H1 (cell line): ENCODE measurements around the gene HOXD10. TPM values are rescaled to one million over a fixed set of nuclear protein-coding genes. Genes with fewer than 3 reads are reported as not detected.
A peak's percentile ranks its signal among the peaks of the same experiment; 100 is the strongest.

Experiments used
- ASH2L ChIP-seq: fragments of 200-600, 300-600 bp; sonication (generic); IDR thresholded peaks from one replicate; pipeline ENCODE4 v1.7.1; 2017; ENCODE audit warnings: low read length
- BRCA1 ChIP-seq: IDR thresholded peaks from 2 replicates; pipeline ENCODE4 v1.6.1; 2012; ENCODE audit warnings: low read depth, low read length, improper control_type of control experiment
- POLR2AphosphoS5 ChIP-seq: IDR thresholded peaks from 2 replicates; pipeline ENCODE4 v1.6.1; 2011; ENCODE audit warnings: low read depth, low read length
- RNF2 ChIP-seq: fragments of 200-900, 300-1000 bp; sonication (generic); IDR thresholded peaks from 2 replicates; pipeline ENCODE4 v1.7.1; 2016; ENCODE audit warnings: borderline replicate concordance, low read depth, mild to moderate bottlenecking, antibody characterized with exemption, low read length; ENCODE audit not compliant: poor library complexity, severe bottlenecking; ENCODE audit errors: missing control alignments
- SIRT6 ChIP-seq: IDR thresholded peaks from one replicate; pipeline ENCODE4 v1.7.1; 2012; ENCODE audit warnings: low read length, inconsistent platforms
- SUZ12 ChIP-seq: fragments of 200-600 bp; sonication (generic); IDR thresholded peaks from 2 replicates; pipeline ENCODE4 v1.6.1; 2012; ENCODE audit warnings: mild to moderate bottlenecking, inconsistent platforms, low read length, moderate library complexity, mixed read lengths
- TAF1 ChIP-seq: IDR thresholded peaks from 2 replicates; pipeline ENCODE4 v1.6.1; 2011; ENCODE audit warnings: mild to moderate bottlenecking, low read depth, low read length
- TEAD4 ChIP-seq: IDR thresholded peaks from 2 replicates; pipeline ENCODE4 v1.6.1; 2012; ENCODE audit warnings: low read depth, low read length, inconsistent platforms, mixed read lengths
- YY1 ChIP-seq: IDR thresholded peaks from 2 replicates; pipeline ENCODE4 v1.6.1; 2011; ENCODE audit warnings: low read depth, mild to moderate bottlenecking, low read length
- polyA plus RNA-seq, 7 experiments: library from polyadenylated mRNA; depleted of rRNA in 3 of 7; stranded (reverse) in 5 of 7; unstranded in 2 of 7; fragments of >200 nt in 5 of 7; fragments of 200-250 nt in 2 of 7; gene quantifications; 1 replicate in 5 of 7; 2 replicates in 1 of 7; 4 replicates in 1 of 7; pipeline versions ENCODE4 v1.2.1 to v1.2.3, GENCODE V29; 2011 to 2013; ENCODE audit warnings: missing spikeins in 2 of 7, mixed read lengths in 2 of 7
- total RNA-seq: library from RNA; stranded (reverse); fragmentation: NEBNext Ultra II Directional; extraction: Animal tissue kit (Norgen Biotek cat#: 25700); gene quantifications from 2 replicates; pipeline ENCODE4 v1.2.1, GENCODE V29; 2021
- TF ChIP-seq, protein P1 (sequence below): fragments of 300-600 bp; sonication (generic); IDR thresholded peaks from 2 replicates; pipeline ENCODE4 v1.7.1; 2012; ENCODE audit warnings: low read length, moderate library complexity, mild to moderate bottlenecking, inconsistent platforms; ENCODE audit not compliant: insufficient replicate concordance

The HOXD10 gene
- total and polyA plus RNA-seq, 2 of the 8 experiments (the other 6 are each of a cell fraction or from before 2014, with no cell fraction given): not detected

GRCh38 chr2:176082824-176083751, 33.5 kb upstream of the HOXD10 start (continued):
- TF ChIP-seq, protein P1, sequence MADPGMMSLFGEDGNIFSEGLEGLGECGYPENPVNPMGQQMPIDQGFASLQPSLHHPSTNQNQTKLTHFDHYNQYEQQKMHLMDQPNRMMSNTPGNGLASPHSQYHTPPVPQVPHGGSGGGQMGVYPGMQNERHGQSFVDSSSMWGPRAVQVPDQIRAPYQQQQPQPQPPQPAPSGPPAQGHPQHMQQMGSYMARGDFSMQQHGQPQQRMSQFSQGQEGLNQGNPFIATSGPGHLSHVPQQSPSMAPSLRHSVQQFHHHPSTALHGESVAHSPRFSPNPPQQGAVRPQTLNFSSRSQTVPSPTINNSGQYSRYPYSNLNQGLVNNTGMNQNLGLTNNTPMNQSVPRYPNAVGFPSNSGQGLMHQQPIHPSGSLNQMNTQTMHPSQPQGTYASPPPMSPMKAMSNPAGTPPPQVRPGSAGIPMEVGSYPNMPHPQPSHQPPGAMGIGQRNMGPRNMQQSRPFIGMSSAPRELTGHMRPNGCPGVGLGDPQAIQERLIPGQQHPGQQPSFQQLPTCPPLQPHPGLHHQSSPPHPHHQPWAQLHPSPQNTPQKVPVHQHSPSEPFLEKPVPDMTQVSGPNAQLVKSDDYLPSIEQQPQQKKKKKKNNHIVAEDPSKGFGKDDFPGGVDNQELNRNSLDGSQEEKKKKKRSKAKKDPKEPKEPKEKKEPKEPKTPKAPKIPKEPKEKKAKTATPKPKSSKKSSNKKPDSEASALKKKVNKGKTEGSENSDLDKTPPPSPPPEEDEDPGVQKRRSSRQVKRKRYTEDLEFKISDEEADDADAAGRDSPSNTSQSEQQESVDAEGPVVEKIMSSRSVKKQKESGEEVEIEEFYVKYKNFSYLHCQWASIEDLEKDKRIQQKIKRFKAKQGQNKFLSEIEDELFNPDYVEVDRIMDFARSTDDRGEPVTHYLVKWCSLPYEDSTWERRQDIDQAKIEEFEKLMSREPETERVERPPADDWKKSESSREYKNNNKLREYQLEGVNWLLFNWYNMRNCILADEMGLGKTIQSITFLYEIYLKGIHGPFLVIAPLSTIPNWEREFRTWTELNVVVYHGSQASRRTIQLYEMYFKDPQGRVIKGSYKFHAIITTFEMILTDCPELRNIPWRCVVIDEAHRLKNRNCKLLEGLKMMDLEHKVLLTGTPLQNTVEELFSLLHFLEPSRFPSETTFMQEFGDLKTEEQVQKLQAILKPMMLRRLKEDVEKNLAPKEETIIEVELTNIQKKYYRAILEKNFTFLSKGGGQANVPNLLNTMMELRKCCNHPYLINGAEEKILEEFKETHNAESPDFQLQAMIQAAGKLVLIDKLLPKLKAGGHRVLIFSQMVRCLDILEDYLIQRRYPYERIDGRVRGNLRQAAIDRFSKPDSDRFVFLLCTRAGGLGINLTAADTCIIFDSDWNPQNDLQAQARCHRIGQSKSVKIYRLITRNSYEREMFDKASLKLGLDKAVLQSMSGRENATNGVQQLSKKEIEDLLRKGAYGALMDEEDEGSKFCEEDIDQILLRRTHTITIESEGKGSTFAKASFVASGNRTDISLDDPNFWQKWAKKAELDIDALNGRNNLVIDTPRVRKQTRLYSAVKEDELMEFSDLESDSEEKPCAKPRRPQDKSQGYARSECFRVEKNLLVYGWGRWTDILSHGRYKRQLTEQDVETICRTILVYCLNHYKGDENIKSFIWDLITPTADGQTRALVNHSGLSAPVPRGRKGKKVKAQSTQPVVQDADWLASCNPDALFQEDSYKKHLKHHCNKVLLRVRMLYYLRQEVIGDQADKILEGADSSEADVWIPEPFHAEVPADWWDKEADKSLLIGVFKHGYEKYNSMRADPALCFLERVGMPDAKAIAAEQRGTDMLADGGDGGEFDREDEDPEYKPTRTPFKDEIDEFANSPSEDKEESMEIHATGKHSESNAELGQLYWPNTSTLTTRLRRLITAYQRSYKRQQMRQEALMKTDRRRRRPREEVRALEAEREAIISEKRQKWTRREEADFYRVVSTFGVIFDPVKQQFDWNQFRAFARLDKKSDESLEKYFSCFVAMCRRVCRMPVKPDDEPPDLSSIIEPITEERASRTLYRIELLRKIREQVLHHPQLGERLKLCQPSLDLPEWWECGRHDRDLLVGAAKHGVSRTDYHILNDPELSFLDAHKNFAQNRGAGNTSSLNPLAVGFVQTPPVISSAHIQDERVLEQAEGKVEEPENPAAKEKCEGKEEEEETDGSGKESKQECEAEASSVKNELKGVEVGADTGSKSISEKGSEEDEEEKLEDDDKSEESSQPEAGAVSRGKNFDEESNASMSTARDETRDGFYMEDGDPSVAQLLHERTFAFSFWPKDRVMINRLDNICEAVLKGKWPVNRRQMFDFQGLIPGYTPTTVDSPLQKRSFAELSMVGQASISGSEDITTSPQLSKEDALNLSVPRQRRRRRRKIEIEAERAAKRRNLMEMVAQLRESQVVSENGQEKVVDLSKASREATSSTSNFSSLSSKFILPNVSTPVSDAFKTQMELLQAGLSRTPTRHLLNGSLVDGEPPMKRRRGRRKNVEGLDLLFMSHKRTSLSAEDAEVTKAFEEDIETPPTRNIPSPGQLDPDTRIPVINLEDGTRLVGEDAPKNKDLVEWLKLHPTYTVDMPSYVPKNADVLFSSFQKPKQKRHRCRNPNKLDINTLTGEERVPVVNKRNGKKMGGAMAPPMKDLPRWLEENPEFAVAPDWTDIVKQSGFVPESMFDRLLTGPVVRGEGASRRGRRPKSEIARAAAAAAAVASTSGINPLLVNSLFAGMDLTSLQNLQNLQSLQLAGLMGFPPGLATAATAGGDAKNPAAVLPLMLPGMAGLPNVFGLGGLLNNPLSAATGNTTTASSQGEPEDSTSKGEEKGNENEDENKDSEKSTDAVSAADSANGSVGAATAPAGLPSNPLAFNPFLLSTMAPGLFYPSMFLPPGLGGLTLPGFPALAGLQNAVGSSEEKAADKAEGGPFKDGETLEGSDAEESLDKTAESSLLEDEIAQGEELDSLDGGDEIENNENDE: no peak
- no peak for TF ChIP-seq ASH2L
- peak; percentile 84 for TF ChIP-seq RNF2
- TF ChIP-seq SIRT6: no peak
- TF ChIP-seq POLR2AphosphoS5: no peak
- no peak for TF ChIP-seq BRCA1
- TF ChIP-seq SUZ12: peak; percentile 88
- TF ChIP-seq TEAD4: no peak
- TF ChIP-seq YY1: no peak
- TF ChIP-seq TAF1: no peak
